GM21360 (cell line): ENCODE data around the gene PTX4.

Source experiments
- ATAC-seq: cut with Tn5 transposase; IDR thresholded peaks from one replicate; pipeline ENCODE4 v1.9.1; 2021; ENCODE audit warnings: mild to moderate bottlenecking, moderate library complexity; ENCODE audit not compliant: unreplicated experiment

Gene PTX4

GRCh38 chr16:1502092-1503004 lies 13.6 kb upstream of the PTX4 start:
- ATAC-seq: no peak

DNA sequence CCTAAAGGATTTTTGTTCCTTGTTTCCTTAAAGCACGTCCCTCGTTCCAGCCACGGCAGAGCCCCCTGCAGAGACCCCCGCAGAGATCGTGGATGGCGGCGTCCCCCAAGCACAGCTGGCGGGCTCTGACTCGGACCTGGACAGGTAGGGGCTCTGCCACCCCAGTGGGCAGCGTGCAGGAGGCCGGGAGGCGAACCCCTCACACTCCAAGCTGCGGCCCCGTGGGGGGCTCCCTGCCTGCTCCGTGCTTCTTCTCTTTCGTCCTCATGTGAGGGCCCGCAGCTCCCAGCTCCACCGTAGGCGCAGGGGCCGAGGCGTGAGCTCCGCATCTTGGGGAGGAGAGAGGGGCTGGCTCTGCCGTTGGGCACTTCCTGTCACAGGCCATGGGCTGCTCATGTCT lies 12.9 kb upstream of the PTX4 start:
- no peak for ATAC-seq

GRCh38 chr16:1500465-1501150 lies 11.9 kb upstream of the PTX4 start:
- ATAC-seq: no peak

DNA sequence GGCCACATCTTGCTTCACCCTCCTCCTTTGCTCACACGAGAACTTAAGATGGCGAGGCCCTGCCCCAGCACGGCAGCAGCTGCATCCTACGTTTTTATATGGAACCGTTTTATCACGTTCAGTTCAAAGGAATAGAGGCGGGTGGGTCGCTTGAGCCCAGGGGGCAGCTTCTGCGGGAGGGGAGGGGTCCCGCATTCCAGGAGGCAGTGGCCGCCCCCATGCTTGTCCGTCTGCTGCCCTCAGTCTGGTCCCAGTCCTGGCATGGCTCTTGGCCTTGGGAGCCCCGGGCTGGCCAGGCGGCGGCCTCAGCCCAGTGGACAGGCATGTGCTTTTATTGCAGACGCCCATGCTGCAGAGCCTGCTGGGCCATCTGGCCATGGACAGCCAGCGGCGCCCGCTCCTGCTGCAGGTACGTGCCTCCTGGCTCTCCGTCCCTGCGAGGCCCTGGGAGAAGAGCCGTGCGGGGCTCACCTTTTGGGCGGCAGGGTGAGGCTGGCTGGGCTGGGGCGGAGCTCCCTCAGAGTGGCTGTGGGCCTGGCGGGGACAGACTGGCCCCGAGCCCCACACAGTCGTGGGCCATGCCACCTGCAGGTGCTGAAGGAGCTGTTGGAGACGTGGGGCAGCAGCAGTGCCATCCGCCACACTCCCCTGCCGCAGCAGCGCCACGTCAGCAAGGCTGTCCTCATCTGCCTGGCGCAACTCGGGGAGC lies 11.2 kb upstream of the PTX4 start:
- ATAC-seq: no peak

- no peak for ATAC-seq
Observed at GRCh38 chr16:1498899-1499676, 10.3 kb upstream of the PTX4 start.

- no peak for ATAC-seq
Observed at GRCh38 chr16:1497014-1497598, 8.4 kb upstream of the PTX4 start.

DNA sequence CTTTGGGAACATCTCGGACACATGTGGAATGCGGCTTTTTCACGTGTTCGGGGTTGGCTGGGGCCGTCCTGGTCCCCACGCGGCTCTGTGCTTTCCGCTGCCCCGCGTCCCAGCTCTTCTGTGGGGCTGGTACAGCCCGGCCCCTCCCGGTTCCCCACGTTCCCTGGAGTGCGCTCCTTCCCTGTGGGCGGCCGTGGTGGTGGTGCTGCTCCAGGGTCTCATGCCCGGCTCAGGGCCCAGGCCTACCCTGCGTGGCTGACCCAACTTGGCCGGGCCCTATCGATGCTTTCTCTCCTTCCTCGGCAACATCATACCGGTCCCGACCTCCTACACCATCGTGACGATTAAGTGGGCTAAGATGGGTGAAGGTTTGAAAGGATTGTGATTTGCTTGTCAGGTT lies 7.7 kb upstream of the PTX4 start:
- no peak for ATAC-seq

- ATAC-seq: no peak
Observed at GRCh38 chr16:1495889-1496262, 7.1 kb upstream of the PTX4 start.

DNA sequence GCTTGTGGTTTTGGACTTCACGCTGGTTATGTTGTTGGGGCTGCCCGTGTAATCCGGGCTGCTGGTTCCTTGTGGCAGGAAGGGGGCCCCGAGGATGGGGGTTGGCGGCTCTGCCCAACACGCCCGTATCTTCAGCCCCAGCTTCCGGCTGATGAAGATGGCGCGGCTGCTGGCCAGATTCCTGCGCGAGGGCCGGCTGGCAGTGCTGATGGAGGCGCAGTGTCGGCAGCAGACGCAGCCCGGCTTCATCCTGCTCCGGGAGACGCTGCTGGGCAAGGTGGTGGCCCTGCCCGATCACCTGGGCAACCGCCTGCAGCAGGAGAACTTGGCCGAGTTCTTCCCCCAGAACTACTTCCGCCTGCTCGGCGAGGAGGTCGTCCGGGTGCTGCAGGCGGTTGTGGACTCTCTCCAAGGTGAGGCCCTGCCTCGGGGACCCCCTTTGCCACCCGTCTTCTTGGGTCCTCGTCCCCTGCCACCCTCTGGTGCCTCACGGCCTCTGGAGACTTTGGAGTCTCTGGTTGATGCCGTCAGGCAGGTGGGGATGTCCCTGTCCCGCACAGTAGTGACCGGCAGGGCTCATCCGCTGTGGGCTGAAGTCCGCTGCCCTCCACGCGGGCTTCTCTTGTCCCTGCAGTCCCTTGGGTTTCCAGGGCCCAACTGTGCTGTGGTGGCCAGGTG lies 6.6 kb upstream of the PTX4 start:
- ATAC-seq: no peak

- no peak for ATAC-seq
Observed at GRCh38 chr16:1494711-1495110, 6.0 kb upstream of the PTX4 start.

- ATAC-seq: no peak
Observed at GRCh38 chr16:1494129-1494640, 5.4 kb upstream of the PTX4 start.

DNA sequence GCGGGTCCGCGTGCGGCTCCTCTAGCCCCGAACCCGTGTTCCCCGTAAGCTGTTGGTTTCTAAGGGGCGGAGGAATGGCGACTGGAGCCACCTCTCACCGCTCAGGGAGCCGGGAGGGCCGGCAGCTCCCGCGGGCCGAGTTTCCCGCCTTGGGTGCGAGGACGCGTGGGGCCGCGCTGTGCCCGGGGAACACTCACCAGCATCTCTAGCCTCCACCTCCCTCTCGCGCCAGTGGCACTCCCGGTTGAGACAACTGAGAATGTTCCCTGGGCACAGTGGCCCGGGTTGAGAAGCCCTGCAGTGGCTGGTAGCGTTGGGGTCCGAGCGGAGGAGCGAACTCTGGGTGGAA lies 5.0 kb upstream of the PTX4 start:
- ATAC-seq: no peak

DNA sequence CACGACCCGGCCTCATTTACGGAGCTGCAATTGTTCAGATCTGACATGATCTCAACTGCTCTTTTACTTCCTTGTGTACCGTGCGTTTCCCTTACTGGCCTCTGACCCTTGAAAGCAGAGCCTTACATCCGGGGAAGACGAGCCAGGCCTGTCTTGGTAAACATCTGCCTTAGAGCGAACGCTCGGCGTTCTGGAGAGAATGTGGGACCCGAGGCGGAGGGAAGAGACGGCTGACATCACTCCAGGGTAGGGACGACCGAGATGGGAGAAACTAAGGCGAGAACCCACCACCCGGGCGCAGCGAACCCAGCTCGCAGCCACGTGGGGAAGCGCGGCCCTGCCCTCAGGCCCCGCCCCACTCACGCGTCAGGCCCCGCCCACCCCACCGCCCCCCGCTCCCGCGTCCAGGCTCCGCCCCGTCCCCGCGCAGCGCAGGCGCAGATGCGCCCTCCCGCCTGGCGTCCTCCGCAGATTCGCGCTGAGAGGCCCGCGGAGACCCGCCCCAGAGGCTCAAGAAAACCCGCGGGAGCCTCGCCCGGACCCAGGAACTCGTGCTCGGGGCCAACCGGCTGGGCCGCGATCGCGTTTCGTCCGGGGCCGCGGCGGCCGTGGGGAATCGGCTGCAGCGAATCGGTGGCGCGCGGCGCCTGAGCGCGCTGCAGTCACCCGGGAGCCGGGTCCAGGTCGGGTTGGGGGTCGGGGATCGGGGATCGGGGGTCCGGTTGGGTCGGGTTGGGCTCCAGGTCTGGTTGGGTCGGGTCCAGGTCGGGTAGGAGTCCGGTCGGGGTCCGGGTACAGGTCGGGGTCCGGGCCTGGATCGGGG lies 4.4 kb upstream of the PTX4 start, which contains the start of gene TELO2:
Gene TELO2, plus strand, starts transcription at position 438 of the 823 bp plus-strand sequence. CDS start 922 bp downstream, outside the sequence.
- no peak for ATAC-seq

GRCh38 chr16:1492082-1492922 lies 3.6 kb upstream of the PTX4 start:
- ATAC-seq: no peak

DNA sequence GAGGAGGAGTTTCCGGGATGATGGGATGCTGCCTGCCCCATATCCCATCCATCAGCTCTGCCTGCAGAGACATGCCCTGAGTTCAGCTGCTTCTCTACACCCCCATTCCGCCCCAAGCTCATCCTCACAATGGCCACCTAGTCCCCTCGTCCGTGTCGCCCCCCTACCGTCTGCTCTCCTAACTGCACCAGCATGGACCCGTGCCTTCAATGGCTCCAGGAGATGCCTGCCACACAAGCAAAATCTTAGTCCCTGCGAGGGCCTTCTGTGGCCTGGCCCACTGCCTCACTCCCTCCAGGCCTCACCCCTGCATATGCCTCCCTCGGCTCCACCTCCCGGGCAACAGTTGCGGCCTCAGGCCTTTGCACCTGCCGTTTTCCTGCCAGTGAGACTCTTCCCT lies 2.6 kb upstream of the PTX4 start:
- ATAC-seq: no peak

DNA sequence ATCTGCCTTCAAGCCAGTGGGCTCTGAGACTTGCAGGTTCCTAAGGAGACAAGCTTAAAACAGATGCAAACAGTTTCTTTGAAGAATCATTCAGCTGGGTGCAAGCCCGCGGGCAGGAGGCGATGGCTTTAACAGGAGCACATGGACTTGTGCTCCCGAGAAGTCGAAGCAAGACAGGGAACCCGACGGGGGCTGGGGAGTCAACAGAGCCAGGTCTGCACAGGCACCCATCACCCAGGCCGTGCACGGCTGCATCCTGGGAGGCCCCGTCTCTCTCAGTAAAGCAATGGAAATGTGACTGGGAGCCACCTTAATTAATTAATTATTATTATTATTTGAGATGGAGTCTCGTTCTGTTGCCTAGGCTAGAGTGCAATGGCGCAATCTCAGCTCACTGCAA lies 333 bp upstream of the PTX4 start:
- ATAC-seq: no peak

DNA sequence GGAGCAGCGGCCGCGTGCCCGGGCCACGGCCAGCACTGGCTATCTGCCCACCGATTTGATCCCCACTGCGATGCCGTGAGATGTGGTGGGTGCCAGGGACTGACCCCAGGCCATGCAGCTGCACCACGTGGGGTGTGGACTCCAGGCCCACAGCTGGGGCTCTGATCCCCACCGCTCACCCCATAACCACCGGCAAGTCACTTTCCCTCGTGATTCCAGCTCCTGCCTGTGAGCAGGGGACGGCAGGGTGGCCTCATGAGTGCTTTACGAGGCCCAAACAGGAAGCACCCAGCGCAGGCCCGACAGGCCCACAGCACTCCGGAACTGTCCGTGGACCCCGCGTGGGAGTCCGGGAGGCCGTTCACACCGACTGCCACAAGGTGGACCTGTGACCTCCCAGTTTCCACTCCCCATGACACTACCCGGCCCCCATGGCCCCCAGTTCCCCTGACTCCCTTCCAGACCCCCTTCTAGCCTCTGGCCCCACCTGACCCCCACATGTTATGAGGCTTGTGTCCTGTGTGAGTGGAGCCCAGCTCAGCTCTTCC lies 616 bp downstream of the PTX4 start:
- ATAC-seq: no peak
